T-helper 17 cell (primary cell): ENCODE data around the gene MYBBP1A. TPM values are rescaled to one million over a fixed set of nuclear protein-coding genes. Genes with fewer than 3 reads are reported as not detected.

Source experiments
- ATAC-seq: fragments of 150-1000 bp; cut with Tn5 transposase; 2 replicates; pipeline ENCODE4 v1.10.0; 2021; ENCODE audit warnings: mild to moderate bottlenecking, moderate library complexity
- DNase-seq, 3 donors: peaks; one replicate each; pipeline versions ENCODE4 v3.0.0 to v3.0.0-alpha.2; 2020 to 2021
- H3K9me3 ChIP-seq: one replicate; pipeline ENCODE4 v1.7.0; 2013; ENCODE audit warnings: low read length, mild to moderate bottlenecking; ENCODE audit not compliant: control insufficient read depth, poor library complexity, severe bottlenecking
- H3K27ac Mint-ChIP-seq: one replicate; pipeline ENCODE4 v1.8.0; 2022; ENCODE audit warnings: mild to moderate bottlenecking, moderate library complexity, mixed read lengths
- H3K27me3 Mint-ChIP-seq: one replicate; pipeline ENCODE4 v1.8.0; 2022; ENCODE audit warnings: mixed read lengths
- H3K36me3 Mint-ChIP-seq: one replicate; pipeline ENCODE4 v1.8.0; 2022; ENCODE audit warnings: low read depth, mixed read lengths
- H3K4me1 Mint-ChIP-seq: one replicate; pipeline ENCODE4 v1.8.0; 2022; ENCODE audit warnings: mild to moderate bottlenecking, mixed read lengths
- H3K4me3 Mint-ChIP-seq: one replicate; pipeline ENCODE4 v1.8.0; 2022; ENCODE audit warnings: mild to moderate bottlenecking, moderate library complexity, mixed read lengths
- total RNA-seq, 4 donors: library from RNA in 2 of 4; stranded (reverse) in 2 of 4; gene quantifications; one replicate each; pipeline ENCODE4 v1.2.3 and lab custom pipeline; 2022 to 2026

Gene MYBBP1A
- total RNA-seq, 2 donors from 2014 or later, result 63.8 to 64.4 TPM

- Mint-ChIP-seq H3K36me3 (peaks cover 3% of the 10 kb centered on the region), H3K4me1 (peaks cover 24% of the 10 kb centered on the region), H3K27ac (no peak overlapping the region), H3K27me3 (peaks cover 13% of the 10 kb centered on the region), H3K4me3 (no peak overlapping the region)
- no peaks in the 10 kb centered on the region for H3K9me3 ChIP-seq
- DNase-seq (no peak), ATAC-seq (no peak)
Measured at GRCh38 chr17:4530799-4531730, 24.1 kb downstream of the MYBBP1A start.

- no peaks in the 10 kb centered on the region for H3K9me3 ChIP-seq
- H3K4me3 Mint-ChIP-seq, result no peak overlapping the region
- no peak for DNase-seq
- no peak overlapping the region for H3K27ac Mint-ChIP-seq
- ATAC-seq, result no peak
- peaks cover 3% of the 10 kb centered on the region for H3K36me3 Mint-ChIP-seq
- peaks cover 13% of the 10 kb centered on the region for H3K27me3 Mint-ChIP-seq
- H3K4me1 Mint-ChIP-seq, result peaks cover 18% of the 10 kb centered on the region
Measured at GRCh38 chr17:4529533-4530152, 25.5 kb downstream of the MYBBP1A start.

- Mint-ChIP-seq H3K27me3 (peaks cover 9% of the 10 kb centered on the region), H3K27ac (no peak overlapping the region), H3K4me1 (peaks cover 8% of the 10 kb centered on the region), H3K36me3 (peaks cover 3% of the 10 kb centered on the region), H3K4me3 (no peak overlapping the region)
- DNase-seq (no peak), ATAC-seq (no peak)
- H3K9me3 ChIP-seq, result no peaks in the 10 kb centered on the region
Measured at GRCh38 chr17:4527566-4528125, 27.5 kb downstream of the MYBBP1A start.

GRCh38 chr17:4527134-4527533 is 28.1 kb downstream of the MYBBP1A start:
- H3K4me3 Mint-ChIP-seq, result no peak overlapping the region
- peaks cover 9% of the 10 kb centered on the region for H3K27me3 Mint-ChIP-seq
- H3K4me1 Mint-ChIP-seq, result peaks cover 8% of the 10 kb centered on the region
- peaks cover 3% of the 10 kb centered on the region for H3K36me3 Mint-ChIP-seq
- no peak for DNase-seq
- ATAC-seq, result no peak
- no peaks in the 10 kb centered on the region for H3K9me3 ChIP-seq
- no peak overlapping the region for H3K27ac Mint-ChIP-seq

GRCh38 chr17:4525691-4526397 is 29.3 kb downstream of the MYBBP1A start:
- no peak for ATAC-seq
- H3K9me3 ChIP-seq, result no peaks in the 10 kb centered on the region
- Mint-ChIP-seq H3K36me3 (no peaks in the 10 kb centered on the region), H3K4me3 (no peak overlapping the region), H3K4me1 (peaks cover 5% of the 10 kb centered on the region), H3K27me3 (peaks cover 4% of the 10 kb centered on the region), H3K27ac (no peak overlapping the region)
- DNase-seq, result no peak

- Mint-ChIP-seq H3K27me3 (peaks cover 4% of the 10 kb centered on the region), H3K4me3 (no peak overlapping the region), H3K27ac (no peak overlapping the region), H3K4me1 (peaks cover 3% of the 10 kb centered on the region), H3K36me3 (no peaks in the 10 kb centered on the region)
- DNase-seq (no peak), ATAC-seq (no peak)
- H3K9me3 ChIP-seq, result no peaks in the 10 kb centered on the region
Measured at GRCh38 chr17:4523946-4524345, 31.2 kb downstream of the MYBBP1A start.

GRCh38 chr17:4522661-4523060 is 32.5 kb downstream of the MYBBP1A start:
- H3K9me3 ChIP-seq, result no peaks in the 10 kb centered on the region
- peaks cover 3% of the 10 kb centered on the region for H3K4me1 Mint-ChIP-seq
- H3K36me3 Mint-ChIP-seq, result peaks cover 2% of the 10 kb centered on the region
- peaks cover 4% of the 10 kb centered on the region for H3K27me3 Mint-ChIP-seq
- DNase-seq (no peak), ATAC-seq (no peak)
- no peak overlapping the region for H3K4me3 Mint-ChIP-seq
- H3K27ac Mint-ChIP-seq, result no peak overlapping the region

GRCh38 chr17:4520894-4521600 is 34.1 kb downstream of the MYBBP1A start:
- DNase-seq, result no peak
- Mint-ChIP-seq H3K27ac (no peak overlapping the region), H3K4me3 (no peak overlapping the region), H3K4me1 (no peaks in the 10 kb centered on the region), H3K36me3 (peaks cover 2% of the 10 kb centered on the region), H3K27me3 (peaks cover 4% of the 10 kb centered on the region)
- H3K9me3 ChIP-seq, result no peaks in the 10 kb centered on the region
- ATAC-seq, result no peak

GRCh38 chr17:4520060-4520893 is 34.9 kb downstream of the MYBBP1A start:
- Mint-ChIP-seq H3K4me1 (no peaks in the 10 kb centered on the region), H3K4me3 (no peak overlapping the region), H3K36me3 (peaks cover 2% of the 10 kb centered on the region), H3K27ac (no peak overlapping the region), H3K27me3 (peaks cover 4% of the 10 kb centered on the region)
- ATAC-seq (no peak), DNase-seq (no peak)
- H3K9me3 ChIP-seq, result no peaks in the 10 kb centered on the region

GRCh38 chr17:4519361-4519788 is 35.8 kb downstream of the MYBBP1A start:
- Mint-ChIP-seq H3K36me3 (peaks cover 2% of the 10 kb centered on the region), H3K27ac (no peak overlapping the region), H3K4me3 (no peak overlapping the region), H3K27me3 (peaks cover 4% of the 10 kb centered on the region), H3K4me1 (no peaks in the 10 kb centered on the region)
- ATAC-seq (no peak), DNase-seq (no peak)
- no peaks in the 10 kb centered on the region for H3K9me3 ChIP-seq

- Mint-ChIP-seq H3K27ac (no peak overlapping the region), H3K4me3 (no peak overlapping the region), H3K36me3 (peaks cover 2% of the 10 kb centered on the region), H3K27me3 (peaks cover 4% of the 10 kb centered on the region), H3K4me1 (no peaks in the 10 kb centered on the region)
- ATAC-seq, result no peak
- no peaks in the 10 kb centered on the region for H3K9me3 ChIP-seq
- no peak for DNase-seq
Measured at GRCh38 chr17:4518901-4519300, 36.3 kb downstream of the MYBBP1A start.

- Mint-ChIP-seq H3K4me1 (no peaks in the 10 kb centered on the region), H3K4me3 (no peak overlapping the region), H3K36me3 (peaks cover 2% of the 10 kb centered on the region), H3K27ac (no peak overlapping the region), H3K27me3 (no peaks in the 10 kb centered on the region)
- no peak for ATAC-seq
- H3K9me3 ChIP-seq, result no peaks in the 10 kb centered on the region
- DNase-seq, result no peak
Measured at GRCh38 chr17:4516735-4517134, 38.4 kb downstream of the MYBBP1A start.
